ENCODE measurements around the gene AKNA.

GRCh38 chr9:114357360-114357759, 30.4 kb downstream of the AKNA start:
- no peak for TF ChIP-seq CTCF (IDR thresholded peaks at IDR 0.05)
- TF ChIP-seq POLR2AphosphoS5 (IDR thresholded peaks at IDR 0.05; ENCODE audit: low read depth, low read length): no peak
- no peak for TF ChIP-seq SIN3A (IDR thresholded peaks at IDR 0.05; ENCODE audit: borderline replicate concordance, insufficient read depth, low read depth, low read length)
